Endothelial cell of umbilical vein (primary cell): Measurements from ENCODE around the gene TECTB.

Experiments used
- CTCF ChIP-seq, 2 donors: IDR thresholded peaks; 1 replicate in 1 of 2; 2 replicates in 1 of 2; pipeline ENCODE4 v1.5.1; 2011; ENCODE audit warnings: low read length in 2 of 2, mild to moderate bottlenecking in 2 of 2, moderate library complexity in 2 of 2, control low read depth in 1 of 2, inconsistent platforms in 1 of 2, low read depth in 1 of 2; ENCODE audit not compliant: insufficient read depth in 1 of 2; ENCODE audit errors: extremely low read depth in 1 of 2
- EZH2 ChIP-seq: IDR thresholded peaks from 2 replicates; pipeline ENCODE4 v1.6.1; 2012; ENCODE audit warnings: borderline replicate concordance, low read depth, mild to moderate bottlenecking, moderate library complexity, low read length, inconsistent platforms; ENCODE audit not compliant: severe bottlenecking
- FOS ChIP-seq: IDR thresholded peaks from 2 replicates; pipeline ENCODE4 v1.6.1; 2011; ENCODE audit warnings: mild to moderate bottlenecking, low read length, moderate library complexity, borderline replicate concordance; ENCODE audit not compliant: insufficient read depth
- GATA2 ChIP-seq: IDR thresholded peaks from 2 replicates; pipeline ENCODE4 v1.7.0; 2011; ENCODE audit warnings: low read depth, mild to moderate bottlenecking, moderate library complexity, mixed read lengths, low read length; ENCODE audit not compliant: insufficient read length, insufficient read depth
- JUN ChIP-seq: IDR thresholded peaks from 2 replicates; pipeline ENCODE4 v1.6.1; 2011; ENCODE audit warnings: borderline replicate concordance, low read depth; ENCODE audit not compliant: insufficient read length, insufficient read depth
- MAX ChIP-seq: IDR thresholded peaks from 2 replicates; pipeline ENCODE4 v1.6.1; 2011; ENCODE audit not compliant: insufficient read depth, insufficient read length
- MYC ChIP-seq: IDR thresholded peaks from one replicate; pipeline ENCODE4 v1.6.1; 2011; ENCODE audit warnings: mild to moderate bottlenecking, low read depth, low read length
- POLR2A ChIP-seq: IDR thresholded peaks from 2 replicates; pipeline ENCODE4 v1.6.1; 2012; ENCODE audit warnings: low read depth, mild to moderate bottlenecking, control low read depth, low read length
- POLR2AphosphoS5 ChIP-seq: IDR thresholded peaks from 2 replicates; pipeline ENCODE4 v1.6.1; 2012; ENCODE audit warnings: low read depth, mild to moderate bottlenecking, control low read depth, low read length, moderate library complexity; ENCODE audit not compliant: insufficient read depth

DNA sequence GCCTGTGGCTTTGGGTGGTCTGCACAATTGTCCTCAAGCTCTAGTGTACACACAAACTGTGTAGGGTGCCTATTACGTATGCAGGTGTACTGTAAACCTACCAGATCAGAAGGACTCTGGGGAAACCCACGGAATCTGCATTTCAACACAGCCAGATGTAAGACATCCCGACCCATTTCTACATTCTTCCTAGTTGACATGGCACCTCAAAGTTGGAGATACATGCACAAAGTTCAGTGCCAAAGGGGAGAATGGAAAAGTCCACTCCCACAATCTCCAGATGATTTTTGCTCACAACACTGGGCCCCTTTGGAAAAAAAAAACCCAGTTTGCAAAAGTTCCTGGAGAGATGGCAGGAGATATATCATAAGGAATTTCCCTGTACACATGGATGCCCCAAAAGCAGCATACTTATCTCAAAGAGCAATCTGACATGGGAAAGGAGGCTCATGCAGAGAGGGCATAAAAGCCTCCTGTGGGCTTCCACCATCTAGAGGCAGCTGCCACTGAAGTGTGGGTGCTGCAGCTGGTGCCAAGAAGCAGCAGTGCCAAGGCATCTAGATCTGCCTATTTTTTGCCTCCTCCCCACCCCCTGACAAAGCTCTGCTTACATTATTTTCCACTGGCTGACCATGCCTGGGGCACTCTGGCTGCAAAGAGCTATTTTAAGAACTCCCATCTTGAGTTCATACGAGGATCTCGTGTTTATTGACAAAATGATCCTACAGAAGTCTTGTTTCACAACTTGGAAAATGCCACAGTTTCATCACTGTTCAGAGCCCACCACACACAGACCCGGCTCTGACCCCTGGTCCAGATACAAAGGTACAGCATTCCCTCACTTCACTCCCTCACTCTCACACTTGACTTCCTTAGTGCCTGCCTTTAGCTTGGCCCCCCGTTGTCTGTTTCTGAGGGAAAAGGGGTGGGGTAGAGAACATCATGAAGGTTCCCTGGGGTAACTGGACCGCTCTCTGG lies 12.9 kb downstream of the TECTB start:
- TF ChIP-seq CTCF (IDR thresholded peaks at IDR 0.05; ENCODE audit: extremely low read depth in 1 of 2, insufficient read depth in 1 of 2, low read depth in 1 of 2, low read length in 2 of 2) (no peak), POLR2A (no peak), MAX (no peak), MYC (no peak), EZH2 (no peak), POLR2AphosphoS5 (no peak), FOS (no peak), GATA2 (no peak), JUN (no peak)
